ENCODE data around the gene ZNF581. TPM values are rescaled to one million over a fixed set of nuclear protein-coding genes. Genes with fewer than 3 reads are reported as not detected.
A peak's percentile ranks its signal among the peaks of the same experiment; 100 is the strongest.

Gene ZNF581
- total RNA-seq, 3 donors from 2014 or later (not counting 1 experiment from before 2014, with no cell fraction given) = 15.4 to 21.9 (median 19.0) TPM

DNA sequence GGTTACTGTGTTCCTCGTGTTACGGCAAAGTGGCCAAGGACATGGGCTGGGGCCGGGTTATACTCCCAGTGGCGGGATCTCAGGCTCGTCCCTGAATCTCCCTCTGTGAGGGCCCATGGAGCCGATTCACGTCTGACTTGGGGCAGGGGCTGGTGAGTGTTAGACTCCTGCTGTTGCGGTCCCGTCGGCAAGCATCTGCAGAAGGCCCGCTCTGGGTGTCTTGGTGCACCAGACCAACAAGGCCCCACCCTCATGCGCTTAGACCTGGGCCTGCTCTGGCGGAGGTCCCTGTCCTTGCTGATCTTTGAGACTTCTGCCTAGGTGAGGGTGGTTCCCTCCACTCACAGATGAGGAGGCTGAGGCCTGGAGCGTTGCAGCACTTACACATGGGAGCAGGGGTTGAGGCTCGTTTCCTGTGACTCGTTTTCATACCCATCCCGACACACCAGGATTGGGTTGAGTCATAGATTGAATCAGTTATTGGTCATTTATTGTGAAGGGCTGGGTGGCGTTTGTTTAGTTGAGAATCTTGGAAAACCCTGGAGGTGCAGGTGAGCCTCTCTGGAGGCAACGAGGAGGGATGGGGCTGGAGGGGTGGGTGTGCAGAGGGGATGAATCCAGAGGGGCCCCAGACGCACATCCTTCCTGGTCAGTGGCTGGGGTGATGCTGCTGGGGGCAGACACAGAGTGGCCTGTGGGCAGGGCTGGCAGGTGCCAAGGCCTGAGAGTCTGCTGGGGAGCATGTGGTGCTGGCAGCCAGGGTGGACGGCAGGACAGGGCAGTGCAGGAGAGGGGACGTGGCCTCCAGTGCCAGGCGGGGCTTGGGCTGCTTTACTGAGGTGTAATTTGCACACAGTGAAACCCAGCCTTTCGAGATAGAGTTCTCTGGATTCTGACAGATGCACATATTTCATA, 36.2 kb downstream of the ZNF581 start:
- H3K27ac Mint-ChIP-seq = peak overlapping the region in 1 of 2 donors; percentile 65
- no peaks in the 10 kb centered on the region for H3K9me3 Mint-ChIP-seq
- no peaks in the 10 kb centered on the region for H3K36me3 Mint-ChIP-seq
- TF ChIP-seq, protein P1, sequence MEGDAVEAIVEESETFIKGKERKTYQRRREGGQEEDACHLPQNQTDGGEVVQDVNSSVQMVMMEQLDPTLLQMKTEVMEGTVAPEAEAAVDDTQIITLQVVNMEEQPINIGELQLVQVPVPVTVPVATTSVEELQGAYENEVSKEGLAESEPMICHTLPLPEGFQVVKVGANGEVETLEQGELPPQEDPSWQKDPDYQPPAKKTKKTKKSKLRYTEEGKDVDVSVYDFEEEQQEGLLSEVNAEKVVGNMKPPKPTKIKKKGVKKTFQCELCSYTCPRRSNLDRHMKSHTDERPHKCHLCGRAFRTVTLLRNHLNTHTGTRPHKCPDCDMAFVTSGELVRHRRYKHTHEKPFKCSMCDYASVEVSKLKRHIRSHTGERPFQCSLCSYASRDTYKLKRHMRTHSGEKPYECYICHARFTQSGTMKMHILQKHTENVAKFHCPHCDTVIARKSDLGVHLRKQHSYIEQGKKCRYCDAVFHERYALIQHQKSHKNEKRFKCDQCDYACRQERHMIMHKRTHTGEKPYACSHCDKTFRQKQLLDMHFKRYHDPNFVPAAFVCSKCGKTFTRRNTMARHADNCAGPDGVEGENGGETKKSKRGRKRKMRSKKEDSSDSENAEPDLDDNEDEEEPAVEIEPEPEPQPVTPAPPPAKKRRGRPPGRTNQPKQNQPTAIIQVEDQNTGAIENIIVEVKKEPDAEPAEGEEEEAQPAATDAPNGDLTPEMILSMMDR (IDR thresholded peaks at IDR 0.05) = no peak
- no peaks in the 10 kb centered on the region for H3K9me3 ChIP-seq (ENCODE audit: control insufficient read depth, insufficient read depth, low read length)
- DNase-seq (no peak), ATAC-seq (no peak)
- no peak overlapping the region for H3K4me3 Mint-ChIP-seq
- H3K4me3 ChIP-seq (ENCODE audit: low read length) = no peak overlapping the region
- intact Hi-C loops (cut with micrococcal nuclease) = no loop called here
- H3K4me1 ChIP-seq (ENCODE audit: control insufficient read depth, insufficient read depth, low read length) = peaks cover 54% of the 10 kb centered on the region
- H3K4me1 Mint-ChIP-seq = peaks cover 45% of the 10 kb centered on the region in 2 donors
- H3K27me3 Mint-ChIP-seq (ENCODE audit: low read depth in 2 of 2) = no peaks in the 10 kb centered on the region
- H3K27me3 ChIP-seq (ENCODE audit: control insufficient read depth, insufficient read depth, low read length) = no peaks in the 10 kb centered on the region
- no peak overlapping the region for H3K27ac ChIP-seq (ENCODE audit: low read length)
- WGBS (ENCODE audit: insufficient coverage) = 93% methylated on average over 24 of the region's 24 CpGs
- peaks cover 40% of the 10 kb centered on the region for H3K36me3 ChIP-seq (ENCODE audit: control insufficient read depth, insufficient read depth, low read length)

- no peaks in the 10 kb centered on the region for H3K9me3 ChIP-seq (ENCODE audit: control insufficient read depth, insufficient read depth, low read length)
- H3K4me1 ChIP-seq (ENCODE audit: control insufficient read depth, insufficient read depth, low read length) = peaks cover 50% of the 10 kb centered on the region
- no peak overlapping the region for H3K4me3 ChIP-seq (ENCODE audit: low read length)
- no peak overlapping the region for H3K4me3 Mint-ChIP-seq
- H3K4me1 Mint-ChIP-seq = peaks cover 41 to 42% of the 10 kb centered on the region in 2 donors
- intact Hi-C loops (cut with micrococcal nuclease) = no loop called here
- DNase-seq (no peak), ATAC-seq (peak in 1 of 3 donors; percentile 19)
- no peaks in the 10 kb centered on the region for H3K9me3 Mint-ChIP-seq
- TF ChIP-seq, protein P1 (IDR thresholded peaks at IDR 0.05) = no peak
- peaks cover 47% of the 10 kb centered on the region for H3K36me3 ChIP-seq (ENCODE audit: control insufficient read depth, insufficient read depth, low read length)
- H3K27ac ChIP-seq (ENCODE audit: low read length) = no peak overlapping the region
- H3K27me3 ChIP-seq (ENCODE audit: control insufficient read depth, insufficient read depth, low read length) = no peaks in the 10 kb centered on the region
- no peaks in the 10 kb centered on the region for H3K36me3 Mint-ChIP-seq
- H3K27me3 Mint-ChIP-seq (ENCODE audit: low read depth in 2 of 2) = no peaks in the 10 kb centered on the region
- H3K27ac Mint-ChIP-seq = no peak overlapping the region
- 96% methylated on average over 20 of the region's 20 CpGs for WGBS (ENCODE audit: insufficient coverage)
These were observed 37.1 kb downstream of the ZNF581 start for GRCh38 chr19:55680339-55681130.

GRCh38 chr19:55681131-55682092, 38.0 kb downstream of the ZNF581 start:
- no peaks in the 10 kb centered on the region for H3K27me3 ChIP-seq (ENCODE audit: control insufficient read depth, insufficient read depth, low read length)
- Mint-ChIP-seq H3K9me3 (no peaks in the 10 kb centered on the region), H3K4me1 (peaks cover 34 to 43% of the 10 kb centered on the region in 2 donors), H3K36me3 (no peaks in the 10 kb centered on the region), H3K4me3 (no peak overlapping the region), H3K27me3 (ENCODE audit: low read depth in 2 of 2) (no peaks in the 10 kb centered on the region), H3K27ac (no peak overlapping the region)
- no peaks in the 10 kb centered on the region for H3K9me3 ChIP-seq (ENCODE audit: control insufficient read depth, insufficient read depth, low read length)
- TF ChIP-seq, protein P1 (IDR thresholded peaks at IDR 0.05) = no peak
- no peak overlapping the region for H3K27ac ChIP-seq (ENCODE audit: low read length)
- ATAC-seq (peak in 1 of 3 donors; percentile 11), DNase-seq (no peak)
- intact Hi-C loops (cut with micrococcal nuclease) = no loop called here
- H3K4me3 ChIP-seq (ENCODE audit: low read length) = no peak overlapping the region
- peaks cover 42% of the 10 kb centered on the region for H3K4me1 ChIP-seq (ENCODE audit: control insufficient read depth, insufficient read depth, low read length)
- 93% methylated on average over 9 of the region's 9 CpGs for WGBS (ENCODE audit: insufficient coverage)
- H3K36me3 ChIP-seq (ENCODE audit: control insufficient read depth, insufficient read depth, low read length) = peaks cover 56% of the 10 kb centered on the region

Data from natural killer cell (primary cell).